Esophagus squamous epithelium (tissue), 5 donors: ENCODE data around the gene PAPPA. TPM values are rescaled to one million over a fixed set of nuclear protein-coding genes. Genes with fewer than 3 reads are reported as not detected.

Experiments used
- DNase-seq: peaks from one replicate; lab custom pipeline; 2025; lab: John Stamatoyannopoulos, UW
- H3K27ac ChIP-seq, 4 donors: fragments of 200-600 bp; sonication (generic); one replicate each; pipeline ENCODE4 v1.5.1; 2016 to 2019; ENCODE audit warnings: mild to moderate bottlenecking in 1 of 4
- H3K27me3 ChIP-seq, 4 donors: fragments of 200-600 bp; sonication (generic); 1 replicate in 3 of 4; 2 replicates in 1 of 4; pipeline versions ENCODE4 v1.5.1 to v1.6.0; 2017 to 2021; ENCODE audit warnings: antibody characterized with exemption in 1 of 4
- H3K36me3 ChIP-seq, 3 donors: fragments of 200-600 bp; sonication (generic); one replicate each; pipeline ENCODE4 v1.5.1; 2016 to 2019
- H3K4me1 ChIP-seq, 3 donors: fragments of 200-600 bp; sonication (generic); one replicate each; pipeline ENCODE4 v1.5.1; 2017 to 2019
- H3K4me3 ChIP-seq, 4 donors: fragments of 200-600 bp; sonication (generic); 1 replicate in 3 of 4; 2 replicates in 1 of 4; pipeline ENCODE4 v1.5.1; 2016 to 2019; ENCODE audit warnings: mild to moderate bottlenecking in 2 of 4, moderate library complexity in 1 of 4
- H3K9me3 ChIP-seq, 3 donors: fragments of 200-600 bp; sonication (generic); one replicate each; pipeline ENCODE4 v1.5.1; 2016 to 2019
- CTCF ChIP-seq, 6 experiments: fragments of 450-650 bp in 4 of 6; fragments of 200-600 bp in 2 of 6; sonication (generic) in 2 of 6; IDR thresholded peaks; one replicate each; pipeline ENCODE4 v1.5.1; 2016 to 2019; ENCODE audit warnings: antibody characterized with exemption in 6 of 6, mild to moderate bottlenecking in 4 of 6, moderate library complexity in 4 of 6
- POLR2A ChIP-seq, 4 donors: fragments of 450-650 bp; IDR thresholded peaks; one replicate each; pipeline ENCODE4 v1.6.1; 2017; ENCODE audit warnings: antibody characterized with exemption in 4 of 4, mild to moderate bottlenecking in 4 of 4, moderate library complexity in 3 of 4
- WGBS, 2 donors: methylation state at CpG; one replicate each; pipeline ENCODE4 v1.1.5; 2018; 5-methylcytosine and 5-hydroxymethylcytosine counted together
- intact Hi-C: fragments of 100-400 bp; cut with DNase I; formaldehyde crosslinking; loops from one replicate; pipeline ENCODE4 v1.15.0; 2022
- total RNA-seq, 4 donors: library from RNA; depleted of rRNA; stranded (reverse); fragments of >200 nt; gene quantifications; one replicate each; pipeline ENCODE4 v1.1.0, GENCODE V29; 2016
- donor health status: DM: yes; HTN: yes; CAD: no.

The PAPPA gene
- total RNA-seq, 4 donors from 2014 or later, result 8.3 to 13.7 (median 11.4) TPM

GRCh38 chr9:116154976-116155697 lies 1.5 kb downstream of the PAPPA start:
- no peak for DNase-seq
- Histone ChIP-seq H3K4me1 (peaks cover 6 to 57% (median 8%) of the 10 kb centered on the region in 3 donors), H3K9me3 (no peaks in the 10 kb centered on the region), H3K36me3 (no peaks in the 10 kb centered on the region), H3K27me3 (peaks cover 0 to 86% (median 0%) of the 10 kb centered on the region in 4 donors), H3K27ac (peak overlapping the region; percentile 77 to 86 (median 81)), H3K4me3 (peak overlapping the region; percentile 44 to 83 (median 54))
- no peak for TF ChIP-seq CTCF (IDR thresholded peaks at IDR 0.05)
- peak in 1 of 4 donors; percentile 20 for TF ChIP-seq POLR2A (IDR thresholded peaks at IDR 0.05)
- intact Hi-C loops, result loop anchor here (10.0 kb wide), 1 partner anchor 420 kb away; no protein-coding TSS in a partner anchor
- 0 to 3% methylated on average over 16 to 24 of the region's 27 CpGs for WGBS, 2 donors

GRCh38 chr9:116155698-116156039 lies 2.1 kb downstream of the PAPPA start:
- WGBS, 2 donors, result 3 to 4% methylated on average over 10 of the region's 10 CpGs
- DNase-seq, result no peak
- Histone ChIP-seq H3K27me3 (peaks cover 0 to 91% (median 0%) of the 10 kb centered on the region in 4 donors), H3K27ac (peak overlapping the region; percentile 77 to 86 (median 81)), H3K4me1 (peaks cover 6 to 57% (median 8%) of the 10 kb centered on the region in 3 donors), H3K4me3 (peak overlapping the region; percentile 44 to 83 (median 54)), H3K36me3 (no peaks in the 10 kb centered on the region), H3K9me3 (no peaks in the 10 kb centered on the region)
- TF ChIP-seq POLR2A (IDR thresholded peaks at IDR 0.05) (no peak), CTCF (IDR thresholded peaks at IDR 0.05) (no peak)
- intact Hi-C loops, result loop anchor here (10.0 kb wide), 1 partner anchor 419 kb away; no protein-coding TSS in a partner anchor

- Histone ChIP-seq H3K36me3 (no peaks in the 10 kb centered on the region), H3K27me3 (peaks cover 0 to 86% (median 0%) of the 10 kb centered on the region in 4 donors), H3K27ac (peak overlapping the region; percentile 80 to 91 (median 84)), H3K9me3 (no peaks in the 10 kb centered on the region), H3K4me3 (peak overlapping the region in 3 of 4 donors; percentile 33 to 58 (median 57)), H3K4me1 (peaks cover 6 to 59% (median 8%) of the 10 kb centered on the region in 3 donors)
- TF ChIP-seq CTCF (IDR thresholded peaks at IDR 0.05) (no peak), POLR2A (IDR thresholded peaks at IDR 0.05) (no peak)
- intact Hi-C loops, result loop anchor here (10.0 kb wide), 1 partner anchor 418 kb away; no protein-coding TSS in a partner anchor
- no peak for DNase-seq
- 7 to 12% methylated on average over 13 to 21 of the region's 24 CpGs for WGBS, 2 donors
Observed at GRCh38 chr9:116156621-116157314, 3.2 kb downstream of the PAPPA start.

- 25 to 32% methylated on average over 5 to 6 of the region's 6 CpGs for WGBS, 2 donors
- Histone ChIP-seq H3K4me1 (peaks cover 6 to 63% (median 11%) of the 10 kb centered on the region in 3 donors), H3K4me3 (peak overlapping the region in 3 of 4 donors; percentile 33 to 58 (median 57)), H3K36me3 (no peaks in the 10 kb centered on the region), H3K27ac (peak overlapping the region; percentile 80 to 91 (median 84)), H3K27me3 (peaks cover 0 to 78% (median 0%) of the 10 kb centered on the region in 4 donors), H3K9me3 (no peaks in the 10 kb centered on the region)
- intact Hi-C loops, result loop anchor here (10.0 kb wide), 1 partner anchor 417 kb away; no protein-coding TSS in a partner anchor
- TF ChIP-seq CTCF (IDR thresholded peaks at IDR 0.05) (no peak), POLR2A (IDR thresholded peaks at IDR 0.05) (no peak)
- no peak for DNase-seq
Observed at GRCh38 chr9:116157436-116158138, 4.0 kb downstream of the PAPPA start.
